HepG2 (cell line): ENCODE data around the gene CYB5A. TPM values are rescaled to one million over a fixed set of nuclear protein-coding genes. Genes with fewer than 3 reads are reported as not detected.

Source experiments
- CC2D1A ChIP-seq: sonication (generic); formaldehyde crosslinking; IDR thresholded peaks from 2 replicates; pipeline ENCODE4 v1.8.1; 2023; ENCODE audit warnings: mild to moderate bottlenecking, missing genetic modification reagents
- CERS6 ChIP-seq: sonication (generic); formaldehyde crosslinking; IDR thresholded peaks from 2 replicates; pipeline ENCODE4 v1.5.0; 2020; ENCODE audit warnings: missing genetic modification reagents
- HNRNPH1 ChIP-seq: fragments of 200-400 bp; formaldehyde crosslinking; optimal IDR thresholded peaks from 2 replicates; pipeline ENCODE3; 2017; ENCODE audit warnings: mild to moderate bottlenecking, low read depth, low read length
- KLF12 ChIP-seq: sonication (generic); formaldehyde crosslinking; IDR thresholded peaks from 2 replicates; pipeline ENCODE4 v1.4.0; 2020; ENCODE audit warnings: missing genetic modification reagents, borderline replicate concordance
- RARA ChIP-seq: IDR thresholded peaks from 2 replicates; pipeline ENCODE4 v1.6.1; 2016; ENCODE audit warnings: missing genetic modification reagents, missing compliant biosample characterization
- SAFB2 ChIP-seq: sonication (generic); formaldehyde crosslinking; IDR thresholded peaks from 2 replicates; pipeline ENCODE4 v1.5.1; 2020; ENCODE audit warnings: missing genetic modification reagents, low read depth, mild to moderate bottlenecking, borderline replicate concordance
- SAP130 ChIP-seq: IDR thresholded peaks from 2 replicates; pipeline ENCODE4 v1.6.1; 2016; ENCODE audit warnings: low read depth
- SP5 ChIP-seq: IDR thresholded peaks from 2 replicates; pipeline ENCODE4 v1.6.1; 2016; ENCODE audit warnings: low read depth, borderline replicate concordance
- TFE3 ChIP-seq: IDR thresholded peaks from 2 replicates; pipeline ENCODE4 v1.6.1; 2016
- ZNF124 ChIP-seq: sonication (generic); formaldehyde crosslinking; IDR thresholded peaks from 2 replicates; pipeline ENCODE4 v1.4.0; 2020; ENCODE audit warnings: missing genetic modification reagents
- ZNF142 ChIP-seq: sonication (generic); formaldehyde crosslinking; IDR thresholded peaks from 2 replicates; pipeline ENCODE4 v1.4.0; 2020; ENCODE audit warnings: missing genetic modification reagents
- ZNF30 ChIP-seq: sonication (generic); formaldehyde crosslinking; IDR thresholded peaks from 2 replicates; pipeline ENCODE4 v1.5.0; 2020; ENCODE audit warnings: mild to moderate bottlenecking, missing genetic modification reagents
- ZNF614 ChIP-seq: IDR thresholded peaks from 2 replicates; pipeline ENCODE4 v1.6.1; 2018; ENCODE audit warnings: missing biosample characterization, missing genetic modification reagents, inconsistent platforms, borderline replicate concordance
- ZNF800 ChIP-seq: sonication (generic); formaldehyde crosslinking; IDR thresholded peaks from 2 replicates; pipeline ENCODE4 v1.4.0; 2020; ENCODE audit warnings: missing genetic modification reagents
- ZSCAN22 ChIP-seq: sonication (generic); formaldehyde crosslinking; IDR thresholded peaks from 2 replicates; pipeline ENCODE4 v1.4.0; 2020; ENCODE audit warnings: mild to moderate bottlenecking, missing genetic modification reagents
- ZSCAN5A ChIP-seq: sonication (generic); formaldehyde crosslinking; IDR thresholded peaks from 2 replicates; pipeline ENCODE4 v1.8.0; 2022; ENCODE audit warnings: mild to moderate bottlenecking, missing genetic modification reagents, borderline replicate concordance
- polyA plus RNA-seq, 8 experiments: library from polyadenylated mRNA; depleted of rRNA in 3 of 8; stranded (reverse) in 7 of 8; unstranded in 1 of 8; fragments of >200 nt; fragmentation: Illumina TruSeq in 4 of 8; extraction: Trizol in 4 of 8; gene quantifications; 2 replicates each; pipeline versions ENCODE4 v1.2.1 to v1.2.3, GENCODE V29; 2011 to 2016; ENCODE audit warnings: low read depth in 4 of 8, missing spikeins in 1 of 8, mixed read lengths in 1 of 8; ENCODE audit not compliant: insufficient read depth in 1 of 8
- total RNA-seq, 5 experiments: library from RNA; depleted of rRNA; stranded (reverse); fragments of >200 nt; fragmentation: Illumina TruSeq; extraction: Trizol; gene quantifications; 2 replicates each; pipeline ENCODE4 v1.2.3, GENCODE V29; 2016; ENCODE audit warnings: low read depth in 1 of 5

CYB5A gene
- total and polyA plus RNA-seq, 2 of the 13 experiments (the other 11 are each of a cell fraction or from before 2014, with no cell fraction given) = 215 to 356 TPM

GRCh38 chr18:74290794-74291471 is 830 bp downstream of the CYB5A start (continued):
- TF ChIP-seq ZNF800 (no peak; the same call in 1 of the 2 replicates), ZNF142 (no peak), SP5 (CRISPR knock-in tag) (no peak), CERS6 (CRISPR knock-in tag) (no peak), KLF12 (CRISPR knock-in tag) (no peak), ZSCAN5A (CRISPR knock-in tag) (no peak), ZNF614 (CRISPR knock-in tag) (no peak), HNRNPH1 (no peak), TFE3 (CRISPR knock-in tag) (no peak), ZNF30 (CRISPR knock-in tag) (no peak), SAFB2 (CRISPR knock-in tag) (no peak), SAP130 (CRISPR knock-in tag) (peak; percentile 58), CC2D1A (no peak), RARA (CRISPR knock-in tag) (no peak), ZSCAN22 (CRISPR knock-in tag) (no peak), ZNF124 (CRISPR knock-in tag) (no peak)
